ENCODE measurements around the gene APPL2. TPM values are rescaled to one million over a fixed set of nuclear protein-coding genes. Genes with fewer than 3 reads are reported as not detected.

The APPL2 gene
- total RNA-seq, 2 donors from 2014 or later: 13.1 to 30.3 TPM

GRCh38 chr12:105272152-105272551 is 36.2 kb upstream of the APPL2 start:
- Histone ChIP-seq H3K4me1 (peaks cover 0 to 6% of the 10 kb centered on the region in 2 donors), H3K4me3 (no peak overlapping the region), H3K27ac (no peak overlapping the region), H3K9me3 (no peaks in the 10 kb centered on the region), H3K27me3 (no peaks in the 10 kb centered on the region), H3K36me3 (no peaks in the 10 kb centered on the region)
- no peak for TF ChIP-seq CTCF (IDR thresholded peaks at IDR 0.05)
- no peak for DNase-seq (ENCODE audit: low spot score)

GRCh38 chr12:105271364-105271763 is 35.4 kb upstream of the APPL2 start:
- TF ChIP-seq CTCF (IDR thresholded peaks at IDR 0.05): no peak
- DNase-seq (ENCODE audit: low spot score): no peak
- H3K4me1 ChIP-seq: peaks cover 0 to 6% of the 10 kb centered on the region in 2 donors
- no peak overlapping the region for H3K4me3 ChIP-seq
- no peaks in the 10 kb centered on the region for H3K9me3 ChIP-seq
- H3K36me3 ChIP-seq: no peaks in the 10 kb centered on the region
- H3K27me3 ChIP-seq: no peaks in the 10 kb centered on the region
- H3K27ac ChIP-seq: no peak overlapping the region

- Histone ChIP-seq H3K36me3 (no peaks in the 10 kb centered on the region), H3K4me3 (no peak overlapping the region), H3K27ac (no peak overlapping the region), H3K27me3 (no peaks in the 10 kb centered on the region), H3K4me1 (peaks cover 0 to 6% of the 10 kb centered on the region in 2 donors), H3K9me3 (no peaks in the 10 kb centered on the region)
- TF ChIP-seq CTCF (IDR thresholded peaks at IDR 0.05): no peak
- no peak for DNase-seq (ENCODE audit: low spot score)
Observed at GRCh38 chr12:105270671-105271255, 34.8 kb upstream of the APPL2 start.

GRCh38 chr12:105267711-105268110 is 31.7 kb upstream of the APPL2 start:
- Histone ChIP-seq H3K36me3 (no peaks in the 10 kb centered on the region), H3K4me1 (peaks cover 0 to 6% of the 10 kb centered on the region in 2 donors), H3K27ac (no peak overlapping the region), H3K9me3 (no peaks in the 10 kb centered on the region), H3K27me3 (no peaks in the 10 kb centered on the region), H3K4me3 (no peak overlapping the region)
- DNase-seq (ENCODE audit: low spot score): no peak
- TF ChIP-seq CTCF (IDR thresholded peaks at IDR 0.05): no peak

- no peak overlapping the region for H3K27ac ChIP-seq
- no peak overlapping the region for H3K4me3 ChIP-seq
- H3K27me3 ChIP-seq: no peaks in the 10 kb centered on the region
- no peaks in the 10 kb centered on the region for H3K4me1 ChIP-seq
- H3K9me3 ChIP-seq: no peaks in the 10 kb centered on the region
- TF ChIP-seq CTCF (IDR thresholded peaks at IDR 0.05): no peak
- no peaks in the 10 kb centered on the region for H3K36me3 ChIP-seq
- DNase-seq (ENCODE audit: low spot score): no peak
Observed at GRCh38 chr12:105264771-105265170, 28.8 kb upstream of the APPL2 start.
